ENCODE data around the gene TUBA4A.
"Not testable (repeated sequence)": the region's sequence is repeated elsewhere in the genome, so short reads cannot be mapped to it uniquely, and the experiment has no call there.

DNA sequence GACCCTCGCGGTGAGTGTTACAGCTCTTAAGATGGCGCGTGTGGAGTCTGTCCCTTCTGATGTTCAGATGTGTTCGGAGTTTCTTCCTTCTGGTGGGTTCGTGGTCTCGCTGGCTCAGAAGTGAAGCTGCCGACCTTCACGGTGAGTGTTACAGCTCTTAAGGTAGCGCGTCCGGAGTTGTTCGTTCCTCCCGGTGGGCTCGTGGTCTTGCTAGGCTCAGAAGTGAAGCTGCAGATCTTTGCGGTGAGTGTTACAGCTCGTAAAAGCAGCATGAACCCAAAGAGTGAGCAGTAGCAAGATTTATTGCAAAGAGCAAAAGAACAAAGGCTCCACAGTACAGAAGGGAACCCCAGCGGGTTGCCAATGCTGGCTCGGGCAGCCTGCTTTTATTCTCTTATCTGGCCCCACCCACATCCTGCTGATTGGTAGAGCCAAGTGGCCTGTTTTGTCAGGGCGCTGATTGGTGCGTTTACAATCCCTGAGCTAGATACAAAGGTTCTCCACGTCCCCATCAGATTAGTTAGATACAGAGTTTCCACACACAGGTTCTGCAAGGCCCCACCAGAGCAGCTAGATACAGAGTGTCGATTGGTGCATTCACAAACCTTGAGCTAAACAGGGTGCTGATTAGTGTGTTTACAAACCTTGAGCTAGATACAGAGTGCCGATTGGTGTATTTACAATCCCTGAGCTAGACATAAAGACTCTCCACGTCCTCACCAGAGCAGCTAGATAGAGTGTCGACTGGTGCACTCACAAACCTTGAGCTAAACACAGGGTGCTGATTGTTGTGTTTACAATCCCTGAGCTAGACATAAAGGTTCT lies 53.0 kb downstream of the TUBA4A start:
- TF ChIP-seq, protein P1, sequence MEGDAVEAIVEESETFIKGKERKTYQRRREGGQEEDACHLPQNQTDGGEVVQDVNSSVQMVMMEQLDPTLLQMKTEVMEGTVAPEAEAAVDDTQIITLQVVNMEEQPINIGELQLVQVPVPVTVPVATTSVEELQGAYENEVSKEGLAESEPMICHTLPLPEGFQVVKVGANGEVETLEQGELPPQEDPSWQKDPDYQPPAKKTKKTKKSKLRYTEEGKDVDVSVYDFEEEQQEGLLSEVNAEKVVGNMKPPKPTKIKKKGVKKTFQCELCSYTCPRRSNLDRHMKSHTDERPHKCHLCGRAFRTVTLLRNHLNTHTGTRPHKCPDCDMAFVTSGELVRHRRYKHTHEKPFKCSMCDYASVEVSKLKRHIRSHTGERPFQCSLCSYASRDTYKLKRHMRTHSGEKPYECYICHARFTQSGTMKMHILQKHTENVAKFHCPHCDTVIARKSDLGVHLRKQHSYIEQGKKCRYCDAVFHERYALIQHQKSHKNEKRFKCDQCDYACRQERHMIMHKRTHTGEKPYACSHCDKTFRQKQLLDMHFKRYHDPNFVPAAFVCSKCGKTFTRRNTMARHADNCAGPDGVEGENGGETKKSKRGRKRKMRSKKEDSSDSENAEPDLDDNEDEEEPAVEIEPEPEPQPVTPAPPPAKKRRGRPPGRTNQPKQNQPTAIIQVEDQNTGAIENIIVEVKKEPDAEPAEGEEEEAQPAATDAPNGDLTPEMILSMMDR (IDR thresholded peaks at IDR 0.05), result not testable (repeated sequence)
- TF ChIP-seq POLR2A, POLR2AphosphoS5 (IDR thresholded peaks at IDR 0.05): not testable (repeated sequence)
